ENCODE measurements around the gene LY6G6D. TPM values are rescaled to one million over a fixed set of nuclear protein-coding genes. Genes with fewer than 3 reads are reported as not detected.
A peak's percentile ranks its signal among the peaks of the same experiment; 100 is the strongest.
"Not testable (repeated sequence)": the region's sequence is repeated elsewhere in the genome, so short reads cannot be mapped to it uniquely, and the experiment has no call there.

Gene LY6G6D
- total RNA-seq, 1 experiment from 2014 or later = not detected

DNA sequence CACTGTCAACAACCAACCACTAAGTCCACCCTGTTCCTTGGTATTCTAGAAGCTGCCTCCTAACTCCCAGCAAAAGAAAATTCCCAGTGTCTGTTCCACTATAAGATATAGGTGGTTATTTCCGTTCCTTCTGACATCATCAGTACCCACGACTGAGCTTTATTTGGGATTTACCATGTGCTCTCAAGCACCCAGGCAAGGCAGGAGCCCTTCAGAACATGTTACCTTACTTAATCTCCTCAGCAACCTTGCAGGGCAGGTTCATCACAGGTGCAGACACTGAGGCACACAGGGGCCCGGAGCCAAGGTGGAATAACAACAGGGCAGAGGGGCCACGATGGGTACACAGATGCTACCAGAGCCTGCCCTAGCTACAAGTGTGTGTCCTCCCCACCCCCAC, 22.8 kb upstream of the LY6G6D start:
- DNase-seq (ENCODE audit: low spot score) = no peak

GRCh38 chr6:31692886-31693285, 22.3 kb upstream of the LY6G6D start:
- no peak for DNase-seq (ENCODE audit: low spot score)

- no peak for DNase-seq (ENCODE audit: low spot score)
Measured at GRCh38 chr6:31693535-31693934, 21.6 kb upstream of the LY6G6D start.

GRCh38 chr6:31697555-31697954, 17.6 kb upstream of the LY6G6D start:
- DNase-seq (ENCODE audit: low spot score) = no peak

DNA sequence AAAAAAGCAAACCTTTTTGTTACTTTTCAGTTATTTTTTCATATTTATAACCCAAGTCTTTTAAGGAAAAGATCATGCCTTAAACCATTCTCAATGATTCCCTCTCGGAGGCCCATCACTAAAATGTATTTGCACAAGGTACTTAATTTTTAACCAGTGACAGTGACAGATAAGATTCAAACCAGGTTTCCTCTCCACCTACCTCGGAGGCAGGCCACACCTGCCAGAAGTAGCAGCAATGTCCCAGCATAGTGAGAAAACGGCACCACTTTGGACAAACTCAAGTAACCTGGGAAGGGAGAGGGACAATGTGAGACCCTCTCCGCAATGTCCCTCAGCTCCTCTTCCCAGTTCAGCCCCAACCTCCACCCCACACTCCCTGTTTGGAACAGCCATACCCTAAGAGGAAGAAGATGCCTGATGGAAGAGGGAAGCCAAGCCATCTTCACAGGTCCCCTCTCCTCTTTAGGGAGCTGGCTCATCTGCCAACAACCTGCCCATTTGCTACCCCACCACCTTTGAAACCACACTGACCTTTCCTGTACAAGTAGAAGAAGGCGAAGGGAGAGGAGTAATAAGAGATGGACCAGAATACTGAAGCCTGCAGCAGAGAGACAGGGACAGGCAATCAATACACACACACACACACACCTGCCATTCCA, 14.3 kb upstream of the LY6G6D start:
- DNase-seq (ENCODE audit: low spot score) = no peak

DNA sequence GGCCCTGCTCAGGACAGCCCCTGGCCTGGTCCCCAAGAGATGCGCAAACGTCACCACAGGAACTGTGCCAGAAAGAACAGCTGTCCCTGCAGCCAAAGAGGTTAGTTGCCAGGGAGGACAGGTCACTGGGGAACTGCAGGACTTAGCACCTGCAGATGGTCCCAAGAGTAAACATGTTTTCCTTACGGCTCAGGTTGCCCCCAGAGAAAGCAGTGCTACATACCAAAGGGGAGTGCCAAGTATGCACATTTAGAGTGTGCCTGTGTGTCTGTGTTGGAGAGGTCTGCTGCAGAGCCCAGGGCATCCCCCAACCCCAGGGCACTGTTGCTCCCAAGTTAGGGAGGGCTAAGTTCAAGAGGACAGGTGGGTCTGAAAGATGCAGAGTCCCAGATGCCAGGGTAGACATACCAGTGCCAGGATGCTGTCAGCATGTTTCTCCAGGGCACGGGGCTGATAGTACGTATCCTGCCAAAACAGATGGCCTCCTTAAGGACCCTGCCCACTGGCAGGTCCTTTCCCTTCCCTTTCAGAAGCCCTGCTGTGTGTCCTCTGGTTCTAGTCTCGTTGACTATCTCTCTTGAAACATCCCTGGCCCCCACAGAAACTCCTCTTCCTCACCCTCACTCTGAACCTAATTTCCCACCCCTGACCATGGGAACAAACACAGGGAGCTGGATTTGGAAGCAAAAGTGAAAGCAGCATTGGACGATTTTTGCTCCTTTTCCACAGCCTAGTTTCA, 13.3 kb upstream of the LY6G6D start:
- DNase-seq (ENCODE audit: low spot score) = no peak

GRCh38 chr6:31702405-31702818, 12.7 kb upstream of the LY6G6D start:
- no peak for DNase-seq (ENCODE audit: low spot score)

DNA sequence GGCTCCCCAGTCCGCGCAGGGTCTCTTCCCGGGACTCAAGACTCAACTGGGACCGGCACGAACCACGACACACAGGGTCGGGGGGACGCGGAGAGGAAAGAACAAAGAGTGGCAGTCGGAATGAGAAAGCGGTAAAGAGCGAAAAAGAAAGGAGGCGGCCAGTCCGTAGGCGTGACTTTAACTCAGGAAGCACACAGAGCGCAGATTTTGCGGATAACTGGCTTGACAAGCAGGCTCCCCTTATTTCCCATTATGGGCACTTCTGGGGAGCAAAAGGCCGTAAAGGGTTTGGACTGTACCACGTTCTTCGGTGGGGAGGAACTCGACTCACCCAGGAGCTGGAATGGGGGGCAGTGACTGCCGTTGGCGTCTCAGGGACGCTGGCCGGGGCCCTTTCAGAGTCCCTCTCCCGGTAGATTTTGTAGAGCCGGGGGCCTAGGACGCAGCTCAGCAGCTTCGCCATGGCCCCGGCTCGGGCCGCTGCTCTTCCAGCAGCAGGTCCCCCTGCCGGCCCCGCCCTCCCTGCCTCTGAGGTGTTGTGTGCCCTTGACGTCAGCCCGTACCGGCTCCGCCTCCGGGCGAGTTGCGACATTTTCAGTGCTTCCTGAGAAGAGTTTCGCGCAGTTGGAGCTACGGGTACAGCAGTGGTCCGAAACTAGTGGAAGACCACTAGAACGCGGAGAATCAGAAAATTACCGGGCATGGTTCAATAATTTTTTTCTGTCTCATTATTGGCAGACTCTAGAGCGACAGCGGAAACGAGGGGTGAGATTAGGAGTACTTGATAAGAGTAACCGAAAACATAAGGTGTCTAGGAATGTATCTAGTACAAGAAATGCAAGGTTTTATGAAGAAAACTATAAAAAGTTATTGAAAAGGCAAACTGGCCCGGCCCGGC, 12.1 kb upstream of the LY6G6D start, which contains the start of gene ABHD16A:
Gene ABHD16A (minus strand): TSS at position 506 of the 898 bp plus-strand sequence. CDS start 43 bp downstream, at position 463.
- DNase-seq (ENCODE audit: low spot score) = peak; percentile 98

DNA sequence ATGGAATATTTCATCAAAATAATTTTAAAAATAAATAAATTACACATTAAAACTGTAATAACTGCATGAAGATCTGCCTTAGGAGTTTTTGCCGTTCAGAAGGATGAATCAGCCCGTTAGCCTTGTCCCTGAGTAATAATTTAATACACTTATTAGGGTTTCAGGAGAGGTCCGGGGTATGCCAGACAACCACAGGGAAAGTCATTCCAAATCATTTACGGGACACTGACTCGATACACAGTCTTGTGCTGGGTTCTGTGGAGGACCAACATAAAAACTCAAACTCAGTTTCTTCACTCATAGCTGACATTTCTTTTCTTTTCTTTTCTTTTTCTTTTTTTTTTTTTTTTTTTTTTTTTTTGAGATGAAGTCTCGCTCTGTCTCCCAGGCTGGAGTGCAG, 9.2 kb upstream of the LY6G6D start:
- DNase-seq (ENCODE audit: low spot score) = no peak

DNA sequence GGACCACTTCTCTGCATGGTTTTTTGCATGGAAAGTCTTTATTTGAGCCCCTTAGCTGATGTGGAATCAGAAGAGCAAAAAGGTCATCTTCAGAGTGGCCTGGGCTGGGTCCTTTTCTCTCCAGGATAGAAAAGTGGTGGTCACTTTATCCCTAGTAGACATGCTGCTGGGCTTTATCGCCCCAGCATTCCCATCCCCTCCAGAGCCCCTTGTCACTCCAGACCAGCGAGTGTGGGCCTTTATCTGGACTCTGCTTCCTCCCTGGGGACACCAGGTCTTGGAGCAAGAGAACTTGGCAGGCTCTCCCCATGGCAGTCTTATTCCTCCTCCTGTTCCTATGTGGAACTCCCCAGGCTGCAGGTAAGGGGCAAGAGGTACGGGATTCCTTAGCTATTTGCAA, 8.5 kb upstream of the LY6G6D start, which contains the start of gene LY6G6F:
Gene LY6G6F (plus strand): TSS at position 268 of the 400 bp plus-strand sequence. CDS start 41 bp downstream, at position 309.
- no peak for DNase-seq (ENCODE audit: low spot score)

- DNase-seq (ENCODE audit: low spot score) = no peak
Measured at GRCh38 chr6:31707701-31708100, 7.4 kb upstream of the LY6G6D start.

DNA sequence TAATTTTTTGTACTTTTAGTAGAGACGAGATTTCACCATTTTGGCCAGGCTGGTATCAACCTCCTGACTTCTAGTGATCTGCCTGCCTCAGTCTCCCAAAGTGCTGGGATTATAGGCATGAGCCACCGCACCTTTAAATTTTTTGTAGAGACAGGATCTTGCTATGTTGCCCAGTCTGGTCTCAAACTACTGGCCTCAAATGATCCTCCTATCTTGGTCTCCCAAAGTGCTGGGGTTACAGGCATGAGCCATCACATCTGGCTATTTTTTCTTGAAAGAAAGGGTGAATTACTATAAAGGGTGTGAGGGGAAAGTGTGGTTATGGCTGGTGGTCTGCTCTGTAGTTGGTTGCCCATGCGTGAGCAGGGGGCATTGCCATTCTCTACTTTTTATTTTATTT, 6.9 kb upstream of the LY6G6D start:
- no peak for DNase-seq (ENCODE audit: low spot score)

DNA sequence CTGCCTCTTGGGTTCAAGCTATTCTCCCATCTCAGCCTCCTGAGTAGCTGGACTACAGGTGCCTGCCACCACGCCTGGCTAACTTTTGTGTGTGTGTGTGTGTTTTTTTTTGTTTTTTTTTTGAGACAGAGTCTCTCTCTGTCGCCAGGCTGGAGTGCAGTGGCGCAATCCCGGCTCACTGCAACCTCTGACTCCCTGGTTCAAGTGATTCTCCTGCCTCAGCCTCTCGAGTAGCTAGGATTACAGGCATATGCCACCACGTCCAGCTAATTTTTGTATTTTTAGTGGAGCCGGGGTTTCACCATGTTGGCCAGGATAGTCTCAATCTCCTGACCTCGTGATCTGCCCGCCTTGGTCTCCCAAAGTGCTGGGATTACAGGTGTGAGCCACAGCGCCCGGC, 6.0 kb upstream of the LY6G6D start:
- not testable (repeated sequence) for DNase-seq (ENCODE audit: low spot score)

DNA sequence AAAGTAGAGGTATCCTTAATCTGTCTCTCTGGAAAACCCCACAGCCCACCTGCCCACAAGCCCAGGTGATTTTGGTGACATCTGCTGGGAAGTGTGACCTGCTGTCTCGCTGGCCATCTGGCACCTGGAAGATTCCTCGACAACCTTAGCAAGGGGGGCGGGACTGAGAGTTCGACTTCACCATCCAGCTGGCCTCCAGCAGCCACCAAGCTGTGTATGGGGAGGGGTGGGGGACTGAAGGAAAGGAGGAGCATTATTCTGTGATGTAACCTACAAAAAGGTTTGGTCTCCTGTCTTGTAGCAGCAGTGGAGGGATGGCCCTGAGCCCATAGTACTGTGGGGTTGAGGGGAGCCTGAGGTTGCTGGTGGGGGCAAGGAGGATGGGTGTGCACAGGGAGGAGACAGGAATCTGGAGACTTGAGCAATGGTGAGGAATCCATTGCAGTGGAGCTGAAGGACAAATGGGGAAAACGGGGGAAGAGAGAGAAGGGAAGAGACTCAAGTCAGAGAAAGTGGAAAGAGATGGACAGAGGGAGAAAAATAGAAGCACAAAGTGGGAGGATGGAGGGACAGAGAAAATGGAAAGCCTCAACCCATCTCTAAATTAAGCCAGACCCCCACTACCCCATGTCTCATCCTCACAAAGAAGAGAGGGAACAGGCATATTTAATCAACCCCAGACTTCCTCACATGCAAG, 4.5 kb upstream of the LY6G6D start:
- DNase-seq (ENCODE audit: low spot score) = no peak

GRCh38 chr6:31711233-31711632, 3.9 kb upstream of the LY6G6D start:
- no peak for DNase-seq (ENCODE audit: low spot score)

- peak; percentile 53 for DNase-seq (ENCODE audit: low spot score)
Measured at GRCh38 chr6:31712296-31712695, 2.9 kb upstream of the LY6G6D start.

DNA sequence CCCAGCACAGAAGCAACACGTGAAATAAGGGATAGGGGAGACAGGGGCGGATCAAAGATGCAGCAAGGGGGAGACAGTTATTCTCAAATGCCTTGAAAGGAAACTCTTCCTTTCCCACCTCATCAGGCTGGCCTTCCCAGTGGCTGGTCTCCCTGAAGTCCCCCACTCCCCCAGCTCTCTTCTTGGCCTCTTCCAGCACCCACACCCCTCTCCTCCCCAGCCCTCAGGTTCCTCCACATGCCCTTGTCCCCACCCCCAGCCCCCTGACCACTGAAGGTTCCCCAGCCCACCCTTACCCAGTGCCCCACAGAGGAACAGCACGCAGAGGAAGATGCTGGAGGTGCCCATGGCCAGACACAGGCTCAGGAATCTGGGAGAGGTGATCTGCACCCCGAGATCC, 1.7 kb upstream of the LY6G6D start:
- no peak for DNase-seq (ENCODE audit: low spot score)

DNA sequence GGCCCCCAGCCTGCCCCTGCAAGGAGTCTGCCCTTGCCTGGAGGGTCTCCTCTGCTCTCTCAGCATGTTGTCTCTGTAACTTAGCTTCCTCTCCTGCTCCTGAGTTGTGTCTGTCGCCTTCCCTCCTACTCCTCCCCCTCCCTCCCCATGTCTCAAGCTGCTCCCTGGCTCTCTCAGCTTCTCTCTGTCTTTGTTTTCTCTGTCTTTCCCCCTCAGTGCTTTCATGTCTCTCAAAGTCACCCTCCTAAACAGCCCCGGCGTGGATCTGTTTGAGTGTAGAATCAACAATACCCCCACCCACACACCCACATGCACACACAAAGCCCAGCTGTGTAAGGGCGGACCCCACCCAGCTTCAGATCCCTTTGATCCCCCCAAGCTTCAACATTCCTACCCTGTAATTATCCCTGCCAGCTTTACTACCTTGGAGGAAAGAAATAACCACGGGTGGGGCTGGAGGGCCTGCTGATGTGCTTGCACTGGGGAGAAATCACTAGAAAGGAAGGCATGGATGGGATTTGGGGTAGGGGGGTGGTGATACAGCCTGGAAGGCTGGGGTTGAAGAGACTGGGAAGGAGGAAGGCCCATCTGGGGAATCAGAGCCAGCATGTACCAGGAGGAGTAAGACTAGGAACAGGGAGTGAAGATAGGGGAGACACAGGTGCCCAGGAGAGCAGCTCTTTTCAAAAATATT, 1.0 kb upstream of the LY6G6D start:
- no peak for DNase-seq (ENCODE audit: low spot score)

DNA sequence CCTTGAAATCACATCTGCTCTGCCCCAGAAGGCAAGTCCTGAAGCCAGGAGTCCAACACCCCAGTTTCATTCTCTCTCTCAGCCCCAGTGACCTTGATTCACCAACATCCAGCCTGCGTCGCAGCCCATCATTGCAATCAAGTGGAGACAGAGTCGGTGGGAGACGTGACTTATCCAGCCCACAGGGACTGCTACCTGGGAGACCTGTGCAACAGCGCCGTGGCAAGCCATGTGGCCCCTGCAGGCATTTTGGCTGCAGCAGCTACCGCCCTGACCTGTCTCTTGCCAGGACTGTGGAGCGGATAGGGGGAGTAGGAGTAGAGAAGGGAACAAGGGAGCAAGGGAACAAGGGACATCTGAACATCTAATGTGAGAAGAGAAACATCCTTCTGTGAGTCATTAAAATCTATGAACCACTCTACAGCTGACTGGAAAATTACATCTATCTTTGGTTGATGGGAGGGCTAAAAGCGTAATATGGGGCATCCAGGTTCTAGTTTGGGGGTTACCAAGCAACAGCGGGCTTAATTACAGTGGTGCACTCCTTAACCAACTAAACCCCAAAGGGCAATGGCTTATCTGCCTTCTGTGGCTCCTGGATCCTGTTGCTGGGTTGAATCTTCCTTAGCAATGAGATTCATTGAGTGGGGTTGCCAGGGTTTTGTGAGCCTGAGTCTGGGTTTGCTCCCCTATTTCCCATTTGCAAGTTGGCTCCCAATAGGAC, 2.5 kb downstream of the LY6G6D start:
- DNase-seq (ENCODE audit: low spot score) = peak; percentile 27

DNA sequence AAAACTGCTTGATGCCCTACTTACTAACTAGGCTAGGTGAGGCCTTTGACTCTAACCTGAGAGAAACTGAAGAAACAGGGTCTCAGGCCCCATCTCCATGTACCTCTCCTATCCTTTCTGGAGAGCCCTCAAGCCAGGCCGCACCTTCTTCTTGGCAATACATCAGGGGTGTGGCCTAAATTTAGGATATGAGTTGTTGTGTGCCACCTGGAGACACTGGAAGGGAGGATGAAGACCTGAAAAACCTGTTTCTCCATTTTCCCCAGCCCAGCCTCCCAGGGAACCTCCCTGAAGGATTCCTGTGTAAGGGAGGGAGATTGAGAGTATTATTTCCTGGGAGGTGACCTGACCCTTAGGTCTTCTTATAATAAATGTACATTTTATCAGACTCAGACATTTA, 3.1 kb downstream of the LY6G6D start:
- peak; percentile 96 for DNase-seq (ENCODE audit: low spot score)
